Hematopoietic multipotent progenitor cell treated with erythropoietin and hydrocortisone succinate and interleukin-3 and kit ligand, for 6 days (in vitro differentiated cells): ENCODE data around the gene BIRC6.
"Not testable (repeated sequence)": the region's sequence is repeated elsewhere in the genome, so short reads cannot be mapped to it uniquely, and the experiment has no call there.

Source experiments
- DNase-seq: peaks from one replicate; pipeline ENCODE4 v3.0.0-alpha.2; 2015

BIRC6 gene

GRCh38 chr2:32522770-32523169 is 165.9 kb downstream of the BIRC6 start:
- no peak for DNase-seq

DNA sequence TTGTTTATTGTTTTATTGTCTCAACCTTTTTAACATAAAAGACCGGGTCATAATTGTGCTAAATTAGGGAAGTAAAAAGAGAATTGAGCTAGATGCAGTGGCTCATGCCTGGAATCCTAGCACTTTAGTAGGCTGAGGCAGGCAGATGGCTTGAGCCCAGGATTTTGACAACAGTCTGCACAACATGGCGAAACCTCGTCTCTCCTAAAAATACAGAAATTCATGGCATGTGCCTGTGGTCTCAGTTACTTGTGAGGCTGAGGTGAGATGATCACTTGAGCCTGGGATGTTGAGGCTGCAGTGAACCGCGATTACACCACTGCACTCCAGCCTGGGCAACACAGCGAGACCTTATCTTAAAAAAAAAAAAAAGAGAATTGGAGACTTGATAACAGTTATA is 166.9 kb downstream of the BIRC6 start:
- no peak for DNase-seq

DNA sequence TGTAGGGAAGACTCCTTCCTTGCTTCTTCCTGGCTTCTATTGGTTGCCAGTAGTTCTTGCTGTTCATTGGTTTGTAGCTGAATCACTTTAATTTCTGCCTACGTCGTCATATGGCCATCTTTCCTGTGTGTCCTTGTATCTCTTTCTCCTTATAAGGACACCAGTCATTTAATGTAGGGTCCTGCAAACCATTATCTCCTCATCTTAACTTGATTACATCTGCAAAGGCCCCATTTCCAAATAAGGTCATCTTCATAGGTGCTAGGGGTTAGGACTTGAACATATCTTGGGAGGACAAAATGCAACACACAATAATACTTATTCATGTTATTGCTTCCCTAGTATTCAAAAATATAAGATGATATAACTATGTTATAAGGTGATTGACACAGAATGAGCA is 175.5 kb downstream of the BIRC6 start:
- no peak for DNase-seq

DNA sequence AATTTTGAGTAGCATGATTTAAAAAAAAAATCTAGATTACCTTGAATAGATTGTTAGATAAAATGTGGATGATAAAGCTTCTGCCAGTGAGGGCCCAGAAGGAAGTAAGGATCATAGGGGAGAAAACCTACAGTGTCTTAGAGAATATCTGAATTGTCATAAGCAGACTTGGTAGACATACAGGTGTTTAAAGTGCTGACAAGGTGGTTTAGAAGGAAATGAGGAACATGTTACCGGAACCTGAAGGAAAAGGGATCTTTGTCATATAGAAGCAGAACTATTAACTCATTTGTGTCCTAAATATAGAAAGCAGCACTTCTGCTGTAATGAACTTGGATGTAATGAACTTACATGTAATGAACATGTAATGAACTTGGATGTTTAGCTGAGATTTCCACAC is 176.1 kb downstream of the BIRC6 start:
- no peak for DNase-seq

GRCh38 chr2:32534831-32535230 is 178.0 kb downstream of the BIRC6 start:
- DNase-seq = no peak

GRCh38 chr2:32538735-32539134 is 181.9 kb downstream of the BIRC6 start:
- no peak for DNase-seq

DNA sequence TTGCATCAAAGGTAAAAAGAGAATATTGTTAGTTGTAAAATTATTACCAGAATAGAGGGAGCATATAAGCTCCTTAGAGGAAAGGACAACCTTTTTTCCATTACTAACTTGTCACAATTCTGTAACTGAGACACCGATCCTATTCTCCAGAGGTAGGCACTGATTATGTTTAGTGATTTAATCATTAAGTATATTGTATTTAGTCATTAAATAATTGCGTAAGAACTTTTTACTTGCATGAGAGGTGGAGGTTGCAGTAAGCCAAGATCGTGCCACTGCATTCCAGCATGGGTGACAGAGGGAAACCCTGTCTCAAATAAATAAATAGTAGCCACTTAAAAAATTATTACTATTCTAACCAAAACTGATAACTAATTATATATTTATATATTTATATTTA is 195.7 kb downstream of the BIRC6 start:
- DNase-seq = not testable (repeated sequence)

DNA sequence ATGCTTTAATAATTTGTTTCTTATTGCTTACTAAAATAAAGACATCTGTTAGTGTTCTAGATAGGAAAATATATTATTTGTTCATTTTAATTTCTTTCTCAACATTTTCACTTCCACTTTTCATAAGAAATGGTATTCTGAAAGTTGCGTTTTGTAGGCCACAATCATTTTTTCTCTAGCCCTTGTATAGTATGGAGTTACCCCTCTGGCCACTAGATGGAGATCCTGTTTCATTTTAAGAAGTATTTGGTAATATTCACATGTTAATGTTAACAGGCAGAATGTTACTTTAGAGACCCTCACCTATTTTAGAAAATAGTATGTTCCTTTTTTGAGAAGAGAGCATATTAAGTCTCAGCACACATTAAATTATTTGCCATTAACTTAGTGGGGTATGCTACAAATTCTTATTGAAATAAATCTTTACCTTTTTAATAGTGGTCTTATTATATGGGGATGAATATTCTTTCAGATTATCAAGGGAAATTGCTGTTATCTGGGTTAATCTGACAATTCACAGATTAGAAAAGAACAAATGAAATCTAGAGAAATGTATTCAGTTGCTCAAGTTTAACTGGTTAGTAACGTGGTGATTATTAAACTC is 197.1 kb downstream of the BIRC6 start:
- DNase-seq = peak; percentile 82

GRCh38 chr2:32558492-32558891 is 201.7 kb downstream of the BIRC6 start:
- peak; percentile 19 for DNase-seq

DNA sequence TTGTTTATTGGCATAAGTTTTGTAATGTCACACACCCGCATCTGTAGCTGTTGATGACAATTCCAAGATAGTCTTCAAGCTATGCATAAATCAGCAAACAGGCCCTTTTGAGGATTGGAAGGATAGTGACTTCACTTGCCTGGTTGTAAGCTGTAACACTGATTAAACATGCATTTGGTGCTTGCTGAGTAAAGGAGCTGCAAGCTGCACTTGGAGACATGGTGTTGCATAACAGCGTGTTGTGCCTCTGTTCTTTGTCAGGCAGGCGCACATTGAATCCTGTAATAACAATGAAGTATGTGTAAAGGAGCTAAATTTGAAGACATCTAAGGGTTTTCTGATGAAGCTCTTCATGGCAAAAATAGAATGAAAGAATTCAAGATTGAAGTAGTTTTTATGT is 202.3 kb downstream of the BIRC6 start:
- peak; percentile 52 for DNase-seq

DNA sequence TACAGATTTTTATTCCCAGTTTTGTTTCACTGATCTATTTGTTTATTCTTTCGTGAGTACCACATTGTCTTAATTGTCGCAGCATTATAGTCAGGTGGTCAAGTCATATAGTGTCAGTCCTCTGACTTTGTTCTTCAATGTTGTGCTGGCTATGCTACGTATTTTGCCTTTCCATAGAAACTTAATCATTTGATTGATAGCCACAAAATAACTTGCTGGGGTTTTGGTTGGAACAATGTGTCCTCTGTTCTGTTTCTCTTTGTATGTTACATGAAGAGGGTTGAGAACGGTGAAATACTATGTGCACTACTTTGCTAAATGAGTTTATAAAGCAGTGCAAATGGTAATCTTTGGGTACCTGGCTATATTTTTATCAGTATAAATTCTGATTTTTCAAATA is 206.1 kb downstream of the BIRC6 start:
- no peak for DNase-seq

DNA sequence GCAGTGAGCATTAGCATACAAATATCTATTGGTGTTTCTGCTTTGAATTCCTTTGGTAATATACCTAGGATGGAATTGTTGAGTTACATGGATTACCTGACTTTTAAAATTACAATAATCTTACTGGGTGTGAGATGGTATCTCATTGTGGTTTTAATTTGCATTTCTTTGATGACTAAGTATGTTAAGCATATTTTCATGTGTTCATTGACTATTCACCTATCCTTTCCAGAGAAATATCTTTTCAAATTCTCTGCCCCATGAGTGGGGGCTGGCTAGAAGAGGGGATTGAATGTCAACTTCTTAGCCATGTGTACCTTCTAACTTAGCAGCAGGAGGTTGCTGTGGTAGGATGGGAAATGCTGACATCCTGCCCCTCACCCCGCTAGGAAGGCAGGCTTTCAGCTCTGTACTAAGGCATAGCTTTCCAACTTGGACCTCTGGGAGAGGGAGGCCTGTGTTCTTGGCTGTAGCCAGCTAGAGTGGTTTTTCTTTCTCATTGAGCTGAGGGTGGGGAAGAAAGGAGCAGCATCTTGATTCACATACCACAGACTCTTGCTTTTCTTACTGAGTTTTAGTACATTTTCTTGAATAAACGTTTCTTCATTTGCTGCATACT is 207.7 kb downstream of the BIRC6 start:
- no peak for DNase-seq

DNA sequence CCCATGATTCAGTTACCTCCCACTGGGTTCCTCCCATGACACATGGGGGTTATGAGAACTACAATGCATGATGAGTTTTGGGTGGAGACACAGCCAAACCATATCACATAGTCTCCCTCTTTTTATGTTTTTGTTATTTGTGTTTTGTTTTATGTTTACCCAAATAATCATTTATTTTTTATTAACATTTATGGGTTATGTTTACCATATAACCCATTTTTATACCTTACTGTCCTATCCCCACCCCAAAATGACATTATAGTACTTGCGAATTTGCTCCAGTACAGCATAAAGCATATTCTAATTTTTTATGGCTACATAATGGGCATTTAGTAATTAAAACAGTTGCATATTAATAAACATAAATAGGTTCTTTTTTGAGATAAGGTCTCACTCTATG is 209.1 kb downstream of the BIRC6 start:
- no peak for DNase-seq

- DNase-seq = no peak
These were observed 215.2 kb downstream of the BIRC6 start for GRCh38 chr2:32572030-32572429.

- no peak for DNase-seq
These were observed 215.9 kb downstream of the BIRC6 start for GRCh38 chr2:32572737-32573136.

GRCh38 chr2:32591669-32592463 is 235.0 kb downstream of the BIRC6 start:
- peak; percentile 92 for DNase-seq

DNA sequence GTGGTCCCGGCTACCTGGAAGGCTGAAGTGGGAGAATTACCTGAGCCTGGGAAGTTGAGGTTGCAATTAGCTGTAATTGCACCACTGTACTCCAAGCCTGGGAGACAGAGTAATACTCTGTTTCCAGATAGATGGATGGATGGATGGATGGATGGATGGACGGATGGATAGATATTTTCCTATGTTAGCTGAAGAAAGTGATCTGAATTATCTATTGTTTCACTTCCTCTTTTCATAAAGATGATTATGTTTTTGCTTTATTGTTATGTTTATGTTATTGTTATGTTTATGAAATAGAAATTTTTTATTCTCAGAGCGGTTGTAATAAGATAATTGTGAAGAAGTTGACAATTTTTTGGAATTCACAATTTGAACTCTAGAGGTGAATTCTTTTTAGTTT is 237.8 kb downstream of the BIRC6 start:
- no peak for DNase-seq

GRCh38 chr2:32611366-32611765 is 254.5 kb downstream of the BIRC6 start:
- DNase-seq = no peak

DNA sequence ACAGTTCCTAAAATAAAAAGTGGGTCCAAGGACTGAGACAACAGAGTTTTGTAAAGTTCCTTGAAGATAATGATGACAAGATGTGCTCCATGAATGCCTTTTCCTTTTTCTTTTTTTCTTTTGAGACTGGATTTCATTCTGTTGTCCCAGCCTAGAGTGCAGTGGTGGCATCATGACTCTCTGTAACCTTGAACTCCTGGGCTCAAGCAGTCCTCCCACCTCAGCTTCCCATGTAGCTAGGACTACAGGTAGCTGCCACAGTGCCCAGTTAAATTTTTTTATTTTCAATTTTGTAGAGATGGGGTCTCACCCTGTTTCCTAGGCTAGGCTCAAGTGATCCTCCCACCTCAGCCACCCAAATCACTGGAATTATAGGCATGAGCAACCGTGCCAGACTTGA is 254.9 kb downstream of the BIRC6 start:
- DNase-seq = no peak

GRCh38 chr2:32614084-32614483 is 257.3 kb downstream of the BIRC6 start:
- DNase-seq = no peak

GRCh38 chr2:32617599-32618189 is 260.9 kb downstream of the BIRC6 start:
- no peak for DNase-seq

DNA sequence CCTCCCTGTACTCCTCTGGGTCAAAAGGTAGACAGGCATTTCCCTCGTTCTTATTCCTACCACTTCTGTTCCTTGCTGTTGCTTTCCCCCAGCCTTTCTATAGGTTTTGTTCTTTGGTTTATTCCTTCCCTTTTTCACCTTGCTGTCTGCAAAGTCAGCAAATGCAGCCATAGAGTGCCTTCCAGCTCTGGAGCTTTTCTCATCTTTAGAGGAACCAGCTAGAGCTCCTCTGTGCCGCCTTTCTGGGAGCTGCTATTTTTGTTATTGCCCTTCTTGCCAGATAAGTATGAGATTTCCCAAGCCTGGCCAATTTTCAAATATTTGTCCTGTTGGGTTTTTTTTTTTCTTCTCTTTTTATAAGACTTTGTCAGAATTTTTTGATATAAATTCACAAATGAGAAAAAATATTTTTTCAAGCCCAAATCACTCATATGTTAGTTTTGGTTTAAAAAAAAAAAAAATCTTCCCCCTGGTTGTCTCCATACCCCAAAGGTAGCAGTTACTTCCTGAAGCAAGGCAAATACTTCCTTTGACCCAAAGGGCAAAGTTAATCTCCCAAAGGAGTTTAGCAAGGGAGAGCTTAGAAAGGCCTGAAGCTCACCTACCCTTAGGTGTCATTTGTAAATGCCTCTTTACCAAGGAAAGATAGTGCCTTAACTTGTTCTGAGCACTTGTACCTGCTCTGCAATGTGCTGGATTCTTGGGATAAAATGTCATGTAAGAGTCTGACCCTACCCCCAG is 265.9 kb downstream of the BIRC6 start:
- no peak for DNase-seq

DNA sequence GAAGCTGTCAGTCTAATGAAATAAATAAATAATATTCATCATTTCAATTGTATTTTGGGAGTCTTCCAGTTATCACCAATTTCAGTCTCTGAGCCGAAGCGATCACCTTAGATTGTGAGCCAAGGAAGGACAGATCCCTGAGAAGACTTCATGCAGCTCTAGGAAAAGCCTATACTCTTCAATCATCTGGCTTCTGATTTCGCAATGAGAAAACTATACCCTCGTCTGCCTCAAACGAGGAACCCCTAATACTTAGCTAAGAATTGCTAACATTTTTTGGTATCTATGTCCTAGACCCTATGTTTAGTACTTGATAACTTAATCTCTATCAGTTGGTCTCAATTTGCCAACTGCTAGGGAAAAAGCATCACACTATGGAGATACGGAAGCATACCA is 266.5 kb downstream of the BIRC6 start:
- DNase-seq = no peak
